Muscle of arm (tissue), 12 donors: ENCODE data around the gene NPAS2. TPM values are rescaled to one million over a fixed set of nuclear protein-coding genes. Genes with fewer than 3 reads are reported as not detected.

Experiments used
- DNase-seq: peaks from one replicate; pipeline ENCODE4 v3.0.0-alpha.2; 2013
- polyA plus RNA-seq, 12 donors: library from polyadenylated mRNA; unstranded; fragments of 120-200 nt; gene quantifications; one replicate each; pipeline ENCODE4 v1.2.1, GENCODE V29; 2013; ENCODE audit not compliant: insufficient read length in 12 of 12

NPAS2 gene
- polyA plus RNA-seq, 12 donors = 8.8 to 24.4 (median 10.7) TPM; not detected in 1

DNA sequence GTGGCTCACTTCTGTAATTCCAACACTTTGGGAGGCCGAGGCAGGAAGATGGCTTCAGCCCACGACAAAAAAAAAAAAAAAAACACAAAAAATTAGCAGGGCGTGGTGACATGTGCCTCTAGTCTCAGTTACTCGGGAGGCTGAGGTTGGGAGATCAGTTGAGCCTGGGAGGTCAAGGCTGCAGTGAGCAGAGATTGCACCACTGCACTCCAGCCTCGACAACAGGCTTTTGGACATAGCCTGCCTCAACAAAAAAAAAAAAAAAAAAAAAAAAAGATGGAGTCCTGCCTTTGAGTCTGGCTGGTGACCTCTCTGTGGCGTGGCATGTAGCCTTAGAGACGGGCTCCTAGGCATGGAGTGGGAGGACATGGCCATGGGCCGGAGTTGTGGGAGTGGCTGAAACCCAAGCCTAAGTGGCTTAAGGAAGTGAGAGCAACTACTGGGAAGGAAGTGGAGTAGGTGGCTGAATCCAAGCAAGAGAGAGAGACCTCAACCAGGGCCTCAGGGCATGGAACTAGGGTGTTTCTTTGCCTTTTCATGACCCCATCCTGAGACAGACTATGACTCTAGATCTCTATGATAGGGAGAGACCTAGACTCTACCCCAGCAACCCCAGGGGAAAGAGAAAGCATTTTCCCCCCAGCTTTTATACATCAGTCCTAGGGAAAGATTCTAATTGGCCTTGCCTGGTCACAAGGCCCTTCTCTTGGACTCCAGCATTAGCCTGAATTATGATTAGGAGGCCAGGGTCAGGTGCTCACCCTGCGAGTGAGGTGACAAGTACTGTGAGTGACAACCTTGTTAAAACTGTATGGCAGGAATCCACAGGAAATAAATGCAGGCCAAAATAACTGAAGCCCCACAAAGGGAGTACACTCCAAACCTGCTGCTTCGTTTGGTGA is 34.2 kb downstream of the NPAS2 start:
- no peak for DNase-seq

GRCh38 chr2:100855084-100855483 is 35.1 kb downstream of the NPAS2 start:
- DNase-seq = no peak

GRCh38 chr2:100855606-100856005 is 35.7 kb downstream of the NPAS2 start:
- DNase-seq = no peak

DNA sequence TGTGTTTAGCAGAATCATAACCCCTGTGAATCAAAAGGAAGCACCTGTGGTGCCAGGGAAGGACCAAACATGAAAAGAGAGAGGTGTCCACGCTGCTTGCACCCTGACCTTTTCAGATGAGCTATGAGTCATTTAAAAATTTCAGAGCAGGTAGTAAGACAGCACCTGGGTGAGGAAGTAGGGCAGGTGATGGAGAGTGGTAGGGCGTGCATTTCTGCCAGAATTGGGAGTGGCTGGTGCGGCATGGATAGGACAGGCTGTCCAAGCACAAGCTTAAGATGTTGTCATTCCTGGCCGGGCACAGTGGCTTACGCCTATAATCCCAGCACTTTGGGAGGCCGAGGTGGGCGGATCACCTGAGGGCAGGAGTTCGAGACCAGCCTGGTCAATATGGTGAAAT is 36.8 kb downstream of the NPAS2 start:
- DNase-seq = no peak

DNA sequence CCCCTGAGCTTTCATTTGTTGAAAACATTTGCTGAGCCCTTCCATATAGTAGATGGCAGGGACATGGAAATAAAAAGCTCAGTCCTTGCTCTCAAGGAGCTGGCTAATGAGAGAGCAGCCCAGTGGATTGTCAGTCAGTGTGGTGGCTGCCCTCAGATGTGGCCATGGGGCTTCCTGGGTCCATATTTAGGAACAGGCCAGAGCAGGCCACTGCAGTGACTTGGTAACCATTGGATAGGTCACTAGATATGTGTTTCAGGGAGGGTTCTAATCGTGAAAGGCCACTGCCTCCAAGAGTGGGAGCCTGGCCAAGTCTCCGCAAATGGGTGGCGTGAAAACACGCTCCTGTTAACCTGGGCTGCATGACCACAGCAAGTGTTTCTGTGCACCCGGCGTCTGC is 37.4 kb downstream of the NPAS2 start:
- DNase-seq = no peak

- DNase-seq = no peak
Observed at GRCh38 chr2:100857915-100858314, 38.0 kb downstream of the NPAS2 start.

GRCh38 chr2:100859902-100860301 is 40.0 kb downstream of the NPAS2 start:
- DNase-seq = no peak

- no peak for DNase-seq
Observed at GRCh38 chr2:100861340-100861739, 41.4 kb downstream of the NPAS2 start.

DNA sequence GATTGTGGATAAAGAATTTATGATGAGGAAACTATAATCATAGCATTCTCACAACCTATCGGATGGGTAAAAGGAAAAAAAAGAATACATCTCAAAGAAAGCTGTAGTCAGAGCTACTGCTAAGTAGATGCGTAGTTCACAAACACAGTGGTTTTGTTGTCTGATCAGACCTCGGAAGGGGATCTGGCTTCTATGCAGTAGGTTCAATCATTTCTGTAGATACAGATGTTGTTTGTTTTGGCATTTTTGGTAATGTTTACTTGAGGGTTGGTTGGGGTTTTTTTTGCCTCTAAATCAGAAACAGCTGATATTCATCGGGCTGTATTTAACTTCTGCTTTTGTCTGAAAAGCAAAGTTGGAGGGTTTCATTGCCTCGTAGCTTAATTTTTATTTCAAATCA is 42.1 kb downstream of the NPAS2 start:
- DNase-seq = no peak

DNA sequence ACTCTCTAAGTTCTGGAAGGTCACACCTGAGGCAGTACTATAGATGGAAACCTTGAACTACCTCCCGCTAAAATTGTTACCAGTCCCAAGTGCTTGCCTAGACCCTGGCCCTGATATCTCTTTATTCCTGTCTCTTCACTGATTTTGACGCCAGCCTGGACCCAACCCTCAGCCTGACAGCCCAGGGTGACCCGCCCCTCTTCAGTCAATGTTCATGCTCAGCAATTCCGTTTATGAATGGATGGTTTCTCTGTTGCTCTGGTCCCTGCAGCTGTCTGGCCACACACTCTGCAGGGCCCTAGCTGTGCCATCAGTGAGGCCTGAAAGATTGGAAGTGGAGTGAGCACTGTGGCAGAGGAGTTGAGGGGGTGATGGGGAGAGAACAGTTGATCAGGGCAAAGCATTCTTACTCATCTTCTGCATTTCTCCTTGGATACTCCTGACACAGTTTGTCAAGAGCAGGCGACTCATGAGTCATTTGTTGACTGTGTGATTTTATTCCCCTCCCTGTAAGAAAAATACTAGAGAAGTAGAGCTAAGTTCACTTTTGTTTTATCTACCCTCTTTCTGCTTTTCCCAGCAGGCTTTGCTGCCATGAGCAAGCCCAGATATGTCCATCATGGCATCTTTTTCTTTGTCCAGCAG is 46.0 kb downstream of the NPAS2 start:
- DNase-seq = no peak

DNA sequence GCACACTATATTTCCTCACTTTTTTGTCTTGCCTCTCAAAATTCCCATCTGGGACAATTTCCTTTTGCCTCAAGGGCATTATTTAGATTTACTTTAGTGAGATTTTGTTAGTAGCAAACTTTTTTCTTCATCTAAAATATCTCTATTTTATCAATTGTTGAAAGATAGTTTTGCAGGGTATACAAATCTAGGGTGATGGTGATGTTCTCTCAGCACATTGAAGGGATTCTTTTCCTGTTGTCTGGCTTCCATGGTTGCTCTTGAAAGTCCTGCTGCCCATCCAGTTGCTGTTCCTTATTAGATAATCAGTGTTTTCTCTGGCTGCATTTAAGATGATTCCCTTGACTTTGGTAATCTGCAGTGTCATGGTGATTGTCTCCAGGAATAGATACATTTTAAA is 48.1 kb downstream of the NPAS2 start:
- no peak for DNase-seq

DNA sequence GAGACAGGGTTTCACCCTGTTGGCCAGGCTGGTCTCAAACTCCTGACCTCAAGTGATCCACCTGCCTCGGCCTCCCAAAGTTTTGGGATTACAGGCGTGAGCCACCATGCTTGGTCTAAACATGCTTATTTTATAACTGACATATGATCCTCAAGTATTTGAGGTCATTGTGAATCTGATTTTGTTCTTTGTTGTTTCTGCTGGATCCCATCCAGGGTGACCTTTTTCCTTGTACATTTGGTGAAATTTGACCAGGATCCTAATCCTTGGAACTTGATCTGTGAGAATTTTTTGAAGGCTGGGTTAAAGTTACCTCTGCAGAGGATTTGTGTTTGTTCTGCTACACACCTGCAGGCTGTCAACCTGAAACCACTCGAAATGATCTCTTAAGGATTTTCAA is 49.2 kb downstream of the NPAS2 start:
- no peak for DNase-seq

DNA sequence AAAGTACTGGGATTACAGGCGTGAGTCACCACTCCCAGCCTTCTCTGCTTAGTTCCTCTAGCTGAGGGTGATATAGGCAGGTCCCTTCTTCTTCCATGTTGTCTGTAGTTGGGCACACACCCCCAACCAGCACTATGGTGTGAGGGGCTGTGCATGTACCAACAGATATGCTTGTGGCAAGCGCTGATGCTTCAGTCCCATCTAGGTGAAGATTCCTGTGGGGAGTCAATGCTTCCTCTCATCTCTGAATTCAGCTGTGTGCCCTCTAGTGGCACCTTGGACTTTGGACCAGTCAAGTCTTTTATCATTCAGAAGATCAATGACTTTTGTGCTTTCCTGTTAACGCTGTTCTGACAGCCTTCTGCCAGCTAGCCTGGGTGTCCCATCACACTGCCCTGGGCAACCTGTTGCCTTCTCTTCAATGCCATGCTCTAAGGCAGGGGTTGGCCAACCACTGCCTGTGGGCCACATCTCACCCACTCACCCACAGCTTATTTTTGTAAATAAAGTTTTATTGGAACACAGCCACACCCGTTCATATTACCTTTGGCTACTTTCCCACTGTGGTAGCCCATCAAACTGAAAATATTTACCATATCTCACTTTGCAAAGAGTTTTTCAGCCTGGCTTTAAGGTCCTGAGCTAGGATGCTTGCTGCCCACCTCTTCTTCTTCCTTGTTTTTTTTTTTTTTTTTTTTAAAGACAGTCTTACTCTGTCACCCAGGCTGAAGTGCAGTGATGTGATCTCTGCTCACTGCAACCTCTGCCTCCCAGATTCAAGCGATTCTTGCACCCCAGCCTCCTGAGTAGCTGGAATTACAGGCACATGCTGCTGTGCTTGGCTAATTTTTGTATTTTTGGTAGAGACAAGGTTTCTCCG is 51.0 kb downstream of the NPAS2 start:
- no peak for DNase-seq

DNA sequence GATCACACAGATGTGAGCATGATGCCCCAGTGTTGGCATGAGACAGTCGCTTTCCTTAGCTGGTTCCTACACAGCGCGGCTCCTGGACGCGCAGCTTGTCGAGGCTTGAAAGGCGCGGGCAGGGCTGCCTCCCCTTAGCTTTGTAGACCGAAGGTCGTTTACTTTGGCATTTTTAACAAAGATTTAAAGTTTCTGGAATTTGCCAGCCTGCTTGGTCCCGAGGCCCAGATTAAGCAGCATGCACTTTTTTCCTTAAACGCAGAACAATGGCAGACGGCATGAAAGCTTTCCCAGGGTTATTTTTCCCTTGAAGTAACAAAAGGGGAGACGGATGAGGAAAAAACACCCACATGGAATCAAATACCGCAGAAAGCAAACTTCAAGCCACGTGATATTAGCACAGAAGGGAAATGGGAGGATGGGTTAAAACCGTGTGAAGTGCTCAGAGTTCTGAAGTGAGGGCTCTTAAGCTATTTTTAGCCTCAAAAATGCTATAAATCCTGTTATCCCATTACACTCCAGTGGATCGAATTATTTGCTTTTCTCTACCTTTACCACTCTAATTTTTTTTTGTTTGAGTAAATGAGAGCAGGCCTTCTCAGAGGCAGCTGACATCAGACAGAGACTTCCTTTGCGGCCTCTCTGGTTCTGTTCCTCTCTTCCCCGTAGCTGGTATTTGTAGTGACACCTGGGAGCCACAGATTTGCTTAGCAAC is 55.7 kb downstream of the NPAS2 start:
- no peak for DNase-seq

GRCh38 chr2:100876231-100876860 is 56.4 kb downstream of the NPAS2 start:
- no peak for DNase-seq

GRCh38 chr2:100877555-100877954 is 57.6 kb downstream of the NPAS2 start:
- DNase-seq = no peak

GRCh38 chr2:100878000-100878791 is 58.3 kb downstream of the NPAS2 start:
- DNase-seq = no peak

DNA sequence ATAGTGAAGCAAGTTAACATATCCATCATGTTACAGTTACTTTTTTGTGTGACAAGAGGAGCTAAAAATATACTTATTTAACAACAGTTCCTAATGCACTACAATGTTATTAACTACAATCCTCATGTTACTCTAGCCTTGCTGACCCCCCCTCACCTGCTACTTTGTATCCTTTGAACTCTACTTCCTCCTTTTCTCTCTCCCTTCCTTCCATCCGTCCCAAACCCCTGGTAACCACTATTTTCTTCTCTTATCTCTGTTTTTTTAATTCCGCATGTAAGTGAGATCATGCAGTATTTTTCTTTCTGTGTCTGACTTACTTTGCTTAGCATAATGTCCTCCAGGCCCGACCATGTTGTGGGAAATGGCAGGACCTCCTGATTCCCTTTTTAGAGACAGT is 59.4 kb downstream of the NPAS2 start:
- no peak for DNase-seq

- DNase-seq = no peak
Observed at GRCh38 chr2:100880036-100880435, 60.1 kb downstream of the NPAS2 start.

GRCh38 chr2:100880730-100881129 is 60.8 kb downstream of the NPAS2 start:
- DNase-seq = no peak
